Stimulated activated memory B cell treated with anti-CD40 and anti-IgM and Interleukin-4, amounts not matched to agents 10 μg/mL and 1 μg/mL and 100 μg/mL, for 72 hours (primary cell): ENCODE results near the gene PNLIPRP1.

Experiments used
- ATAC-seq: fragments of 150-1000 bp; cut with Tn5 transposase; 2 replicates; pipeline ENCODE4 v1.10.0; 2021
- H3K27ac Mint-ChIP-seq: one replicate; pipeline ENCODE4 v1.8.0; 2022; ENCODE audit warnings: mild to moderate bottlenecking, mixed read lengths
- H3K27me3 Mint-ChIP-seq: one replicate; pipeline ENCODE4 v1.8.0; 2022; ENCODE audit warnings: mixed read lengths
- H3K36me3 Mint-ChIP-seq: one replicate; pipeline ENCODE4 v1.8.0; 2022; ENCODE audit warnings: mixed read lengths
- H3K4me1 Mint-ChIP-seq: one replicate; pipeline ENCODE4 v1.8.0; 2022; ENCODE audit warnings: mixed read lengths
- H3K4me3 Mint-ChIP-seq: one replicate; pipeline ENCODE4 v1.8.0; 2022; ENCODE audit warnings: mild to moderate bottlenecking, moderate library complexity, mixed read lengths
- H3K9me3 Mint-ChIP-seq: one replicate; pipeline ENCODE4 v1.8.0; 2022; ENCODE audit warnings: mixed read lengths

Gene PNLIPRP1

DNA sequence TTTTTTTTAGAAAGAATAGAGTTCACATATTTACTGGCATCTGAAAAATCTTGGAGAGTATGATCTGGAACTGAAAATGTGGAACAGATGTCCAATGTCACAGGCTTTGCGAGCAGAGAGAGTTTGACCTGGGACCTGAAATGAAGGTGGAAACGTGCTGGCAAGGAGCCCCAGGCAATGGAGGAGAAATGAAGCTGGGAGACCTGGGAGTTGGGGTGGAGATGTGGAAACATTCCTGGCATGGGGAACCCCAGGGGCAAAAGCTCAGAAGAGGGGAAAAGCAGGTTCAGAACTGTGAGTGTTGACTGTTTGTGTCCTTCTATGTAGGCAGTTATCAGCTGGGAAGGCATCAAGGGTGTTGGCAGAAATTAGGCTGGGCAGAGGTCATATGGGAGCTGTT lies 22.7 kb downstream of the PNLIPRP1 start:
- Mint-ChIP-seq H3K36me3 (no peaks in the 10 kb centered on the region), H3K4me1 (no peaks in the 10 kb centered on the region), H3K9me3 (peaks cover 2% of the 10 kb centered on the region), H3K4me3 (no peak overlapping the region), H3K27me3 (peaks cover 20% of the 10 kb centered on the region), H3K27ac (no peak overlapping the region)
- ATAC-seq: no peak

DNA sequence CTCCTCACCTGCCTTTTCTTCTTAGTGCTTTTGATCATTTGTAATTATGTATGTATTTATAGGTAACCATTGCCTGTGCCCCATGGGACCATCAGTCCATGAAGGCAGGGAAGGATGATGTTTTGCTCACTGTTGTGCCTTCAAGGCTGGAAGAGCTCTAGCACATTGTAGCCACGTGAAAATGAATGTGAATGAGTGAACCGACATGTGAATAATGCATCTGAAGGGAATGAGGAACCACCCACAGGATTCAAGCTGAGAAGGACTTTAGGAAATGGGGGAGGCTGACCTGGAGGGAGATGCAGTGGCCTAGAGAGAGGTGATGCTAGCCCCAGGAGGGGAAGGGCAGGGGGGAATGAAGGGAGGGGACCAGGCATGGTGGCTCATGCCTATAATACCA lies 24.0 kb downstream of the PNLIPRP1 start:
- Mint-ChIP-seq H3K9me3 (peaks cover 2% of the 10 kb centered on the region), H3K4me3 (no peak overlapping the region), H3K27ac (no peak overlapping the region), H3K36me3 (no peaks in the 10 kb centered on the region), H3K4me1 (no peaks in the 10 kb centered on the region), H3K27me3 (peaks cover 9% of the 10 kb centered on the region)
- ATAC-seq: no peak

DNA sequence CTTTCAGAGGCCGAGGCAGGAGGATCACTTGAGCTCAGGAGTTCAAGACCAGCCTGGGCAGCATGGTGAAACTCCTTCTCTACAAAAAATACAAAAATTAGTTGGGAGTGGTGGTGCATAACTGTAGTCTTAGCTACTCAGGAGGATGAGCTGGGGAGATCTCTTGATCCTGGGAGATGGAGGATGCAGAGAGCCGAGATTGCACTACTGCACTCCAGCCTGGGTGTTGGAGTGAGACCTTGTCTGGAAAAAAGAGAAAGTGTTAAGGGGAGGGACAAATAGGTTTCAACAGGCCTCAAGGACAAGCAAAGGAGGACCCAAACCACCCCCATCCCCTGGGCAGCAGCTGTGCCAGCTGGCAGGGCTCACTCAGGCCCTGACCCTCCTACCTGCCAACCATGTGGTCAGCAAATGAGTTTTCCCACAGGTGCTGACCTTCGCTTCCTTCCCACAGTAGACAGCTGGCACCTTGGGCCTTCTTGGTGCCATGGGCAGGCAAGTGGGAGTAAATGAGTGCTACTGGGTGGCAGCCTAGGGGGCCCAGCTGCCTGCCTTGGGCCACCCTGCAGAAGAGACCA lies 24.5 kb downstream of the PNLIPRP1 start:
- no peaks in the 10 kb centered on the region for H3K4me1 Mint-ChIP-seq
- H3K36me3 Mint-ChIP-seq: no peaks in the 10 kb centered on the region
- ATAC-seq: no peak
- peaks cover 4% of the 10 kb centered on the region for H3K27me3 Mint-ChIP-seq
- H3K4me3 Mint-ChIP-seq: no peak overlapping the region
- peaks cover 2% of the 10 kb centered on the region for H3K9me3 Mint-ChIP-seq
- no peak overlapping the region for H3K27ac Mint-ChIP-seq

DNA sequence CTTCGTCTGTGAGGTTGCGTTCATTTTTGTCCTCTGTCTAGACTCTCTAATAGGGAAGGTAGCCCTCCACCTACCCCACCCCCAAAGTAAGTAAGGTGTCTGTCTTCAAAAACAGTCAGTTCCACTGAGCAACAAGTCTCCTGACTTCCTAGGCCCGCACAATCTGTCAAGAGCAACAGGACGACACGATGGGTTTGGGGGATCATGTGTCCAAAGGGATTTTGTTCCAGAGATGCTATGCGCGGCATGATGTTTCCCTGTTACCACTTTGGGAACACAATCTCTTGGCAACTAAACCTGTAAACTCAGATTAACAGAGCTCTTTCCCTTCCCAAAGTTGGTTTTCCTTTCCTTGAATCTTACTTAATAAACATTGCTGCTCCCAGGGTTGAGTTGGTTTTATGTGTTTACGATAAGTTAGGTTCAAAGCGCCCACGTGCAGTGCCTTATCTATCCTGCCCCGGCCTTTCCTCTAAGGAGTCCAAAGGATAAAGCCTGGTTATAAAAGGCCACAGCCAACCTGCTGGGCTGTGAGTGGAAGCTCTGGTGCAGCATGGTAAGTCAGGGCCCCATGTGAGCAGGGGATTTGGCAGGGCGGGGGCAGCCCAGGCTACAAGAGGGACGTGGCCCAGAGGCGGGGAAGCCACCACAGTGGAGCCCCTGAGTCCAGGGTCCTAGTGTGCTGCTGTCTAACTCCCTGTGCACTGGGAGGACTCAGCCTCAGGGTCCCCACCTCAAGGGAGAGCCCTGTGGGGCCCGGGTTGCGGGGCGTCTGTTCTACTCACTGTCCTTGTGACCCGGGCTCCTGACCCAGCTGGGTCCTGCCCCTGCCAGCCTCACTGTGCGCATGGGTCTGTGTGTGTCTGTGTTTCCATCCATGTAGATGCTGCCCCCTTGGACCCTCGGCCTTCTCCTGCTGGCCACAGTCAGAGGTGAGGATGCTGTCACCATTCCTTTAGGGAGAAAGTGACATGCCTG lies 30.0 kb downstream of the PNLIPRP1 start, which contains the start of gene PNLIPRP2:
Gene PNLIPRP2 (plus strand): TSS at position 531 of the 978 bp plus-strand sequence.
- no peaks in the 10 kb centered on the region for H3K9me3 Mint-ChIP-seq
- no peaks in the 10 kb centered on the region for H3K4me1 Mint-ChIP-seq
- ATAC-seq: no peak
- H3K27me3 Mint-ChIP-seq: peaks cover 12% of the 10 kb centered on the region
- H3K27ac Mint-ChIP-seq: no peak within 1 kb of the TSS
- no peaks in the 10 kb centered on the region for H3K36me3 Mint-ChIP-seq
- no peak within 1 kb of the TSS for H3K4me3 Mint-ChIP-seq

DNA sequence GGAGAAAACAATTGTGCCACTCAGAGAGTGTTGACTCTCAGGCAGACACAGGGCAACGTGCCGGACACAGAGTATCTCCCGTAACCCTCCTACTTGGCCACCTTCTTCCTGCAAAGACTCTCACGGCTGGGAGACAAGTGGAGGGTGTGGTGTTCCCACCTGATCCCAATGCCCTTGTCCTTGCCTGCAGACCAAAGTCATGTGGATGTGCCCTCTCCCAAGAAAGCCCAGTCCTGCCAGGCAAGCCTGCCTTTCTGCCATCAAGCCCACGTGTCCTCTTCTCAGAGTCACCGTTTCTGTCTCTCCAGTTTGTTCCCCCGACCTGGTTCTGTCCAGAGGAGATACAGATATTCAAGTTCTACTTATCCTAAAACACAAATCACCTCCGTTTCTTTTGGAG lies 30.7 kb downstream of the PNLIPRP1 start:
- Mint-ChIP-seq H3K27me3 (peaks cover 12% of the 10 kb centered on the region), H3K4me1 (no peaks in the 10 kb centered on the region), H3K9me3 (no peaks in the 10 kb centered on the region), H3K4me3 (no peak overlapping the region), H3K27ac (no peak overlapping the region), H3K36me3 (no peaks in the 10 kb centered on the region)
- ATAC-seq: no peak

DNA sequence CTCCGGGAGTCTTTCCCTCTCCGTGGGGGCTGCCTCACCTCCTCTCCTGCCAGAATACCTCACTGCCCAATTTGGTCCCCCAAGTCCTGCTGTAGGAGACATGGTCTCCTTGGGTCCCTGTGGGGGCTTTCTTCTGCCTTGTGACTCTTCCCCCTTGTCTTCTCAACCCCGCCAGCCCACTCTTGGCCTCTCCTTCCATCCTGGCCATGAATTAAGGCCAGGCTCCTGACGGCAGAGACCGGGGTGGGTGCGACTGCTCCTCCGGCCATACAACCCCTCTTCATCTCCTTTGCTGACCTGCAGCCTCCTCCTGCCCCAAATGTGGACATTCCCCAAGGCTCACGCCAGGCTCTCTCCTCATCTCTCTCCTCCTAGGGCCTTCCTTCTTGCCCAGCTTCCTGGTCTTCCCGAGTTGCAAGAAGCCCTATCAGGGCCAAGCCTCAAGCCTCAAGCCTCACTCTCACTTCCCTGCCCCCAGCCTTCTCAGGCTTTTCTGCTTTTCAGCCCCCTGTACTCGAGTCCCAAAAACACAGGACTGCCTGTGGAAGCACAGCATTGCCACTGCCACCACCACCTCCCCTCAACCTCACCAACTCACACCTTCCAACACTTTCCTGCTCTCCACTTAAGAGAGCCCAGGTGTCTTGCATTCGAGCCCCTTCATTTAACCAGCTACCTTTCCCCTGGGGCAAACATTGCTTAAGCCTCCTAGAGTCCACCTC lies 31.3 kb downstream of the PNLIPRP1 start:
- ATAC-seq: no peak
- no peak overlapping the region for H3K4me3 Mint-ChIP-seq
- H3K27ac Mint-ChIP-seq: no peak overlapping the region
- H3K27me3 Mint-ChIP-seq: peaks cover 12% of the 10 kb centered on the region
- no peaks in the 10 kb centered on the region for H3K9me3 Mint-ChIP-seq
- no peaks in the 10 kb centered on the region for H3K36me3 Mint-ChIP-seq
- no peaks in the 10 kb centered on the region for H3K4me1 Mint-ChIP-seq

DNA sequence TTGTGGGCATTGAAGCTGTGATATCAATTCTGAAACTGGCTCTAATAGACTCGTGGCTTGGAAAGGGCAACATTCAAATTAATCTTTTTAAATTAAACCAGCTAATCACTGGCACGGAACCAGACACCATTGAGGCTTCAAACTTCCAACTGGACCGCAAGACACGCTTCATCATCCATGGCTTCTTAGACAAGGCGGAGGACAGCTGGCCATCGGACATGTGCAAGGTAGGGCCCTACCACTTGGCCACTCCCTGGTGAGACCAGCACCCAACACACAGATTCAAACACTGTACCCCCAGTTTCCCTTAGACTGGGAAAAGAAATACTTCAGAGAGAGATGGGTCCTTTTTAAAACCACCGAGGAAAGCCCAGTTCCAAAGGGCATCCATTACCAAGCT lies 35.1 kb downstream of the PNLIPRP1 start:
- Mint-ChIP-seq H3K4me3 (no peak overlapping the region), H3K9me3 (no peaks in the 10 kb centered on the region), H3K27ac (no peak overlapping the region), H3K36me3 (no peaks in the 10 kb centered on the region), H3K4me1 (no peaks in the 10 kb centered on the region), H3K27me3 (peaks cover 12% of the 10 kb centered on the region)
- ATAC-seq: no peak

DNA sequence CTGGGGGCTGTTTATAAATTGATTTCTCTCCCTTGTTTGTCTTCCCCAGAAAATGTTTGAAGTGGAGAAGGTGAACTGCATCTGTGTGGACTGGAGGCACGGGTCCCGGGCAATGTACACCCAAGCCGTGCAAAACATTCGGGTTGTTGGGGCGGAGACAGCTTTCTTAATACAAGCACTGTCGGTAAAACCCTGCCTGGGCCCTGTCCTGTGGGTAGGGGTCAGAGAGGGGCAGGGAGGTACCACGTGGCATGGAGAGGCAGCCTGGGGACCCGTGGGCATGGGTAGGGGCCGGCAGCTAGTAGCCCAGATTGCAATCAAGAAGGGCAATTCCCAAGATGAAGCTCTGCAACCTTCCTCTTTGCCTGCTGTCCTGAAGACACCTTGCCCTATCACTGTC lies 36.1 kb downstream of the PNLIPRP1 start:
- no peaks in the 10 kb centered on the region for H3K36me3 Mint-ChIP-seq
- no peak for ATAC-seq
- no peaks in the 10 kb centered on the region for H3K4me1 Mint-ChIP-seq
- no peak overlapping the region for H3K4me3 Mint-ChIP-seq
- H3K27me3 Mint-ChIP-seq: peaks cover 11% of the 10 kb centered on the region
- no peaks in the 10 kb centered on the region for H3K9me3 Mint-ChIP-seq
- H3K27ac Mint-ChIP-seq: no peak overlapping the region

DNA sequence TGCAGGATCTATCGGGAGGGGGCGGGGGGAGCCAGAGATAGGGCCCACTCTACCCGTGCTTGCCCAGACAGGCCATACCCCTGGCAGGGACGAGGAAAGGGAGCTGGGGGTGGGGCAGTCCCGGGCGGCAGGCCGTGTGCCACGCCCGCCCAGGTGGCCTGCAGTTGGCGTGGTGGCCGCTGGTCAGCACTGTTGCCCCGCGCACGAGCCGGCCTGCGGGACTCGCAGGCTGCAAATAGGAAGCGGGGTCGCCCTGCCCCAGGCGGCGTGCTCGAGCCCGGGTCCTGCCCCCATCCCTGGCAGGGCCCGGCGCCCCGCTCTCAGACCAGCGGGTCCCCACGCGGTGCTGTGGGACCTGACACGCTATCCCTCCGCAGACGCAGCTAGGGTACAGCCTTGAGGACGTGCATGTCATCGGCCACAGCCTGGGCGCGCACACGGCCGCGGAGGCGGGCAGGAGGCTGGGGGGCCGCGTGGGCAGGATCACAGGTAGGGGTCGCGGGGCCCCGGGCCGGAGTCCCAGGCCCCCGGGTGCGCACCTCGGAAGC lies 36.7 kb downstream of the PNLIPRP1 start:
- peaks cover 4% of the 10 kb centered on the region for H3K27me3 Mint-ChIP-seq

DNA sequence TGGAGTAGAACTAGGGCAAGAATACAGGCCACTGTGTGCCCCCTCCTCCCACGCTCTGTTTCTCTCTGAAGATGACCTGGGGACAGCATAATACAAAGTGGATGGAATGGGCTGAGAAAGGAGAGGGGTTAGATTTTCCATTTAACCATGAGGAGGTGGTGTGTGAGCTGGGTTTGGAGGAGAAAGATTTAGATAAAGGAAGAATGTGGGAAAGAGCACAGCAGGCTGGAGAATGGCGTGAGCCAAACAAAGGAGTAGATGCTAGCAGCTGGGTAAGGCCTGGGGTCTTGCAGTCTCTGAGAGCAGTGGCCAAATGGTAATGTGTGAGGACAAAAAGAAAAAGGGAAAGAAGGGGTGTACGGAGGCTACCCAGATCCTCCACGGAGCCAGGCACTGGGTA lies 38.6 kb downstream of the PNLIPRP1 start:
- no peaks in the 10 kb centered on the region for H3K36me3 Mint-ChIP-seq

More for the DNA sequence above, 36.7 kb downstream of the PNLIPRP1 start:
- Mint-ChIP-seq H3K27ac (no peak overlapping the region), H3K4me3 (no peak overlapping the region), H3K36me3 (no peaks in the 10 kb centered on the region), H3K4me1 (no peaks in the 10 kb centered on the region), H3K9me3 (no peaks in the 10 kb centered on the region)
- ATAC-seq: peak; percentile 13

DNA sequence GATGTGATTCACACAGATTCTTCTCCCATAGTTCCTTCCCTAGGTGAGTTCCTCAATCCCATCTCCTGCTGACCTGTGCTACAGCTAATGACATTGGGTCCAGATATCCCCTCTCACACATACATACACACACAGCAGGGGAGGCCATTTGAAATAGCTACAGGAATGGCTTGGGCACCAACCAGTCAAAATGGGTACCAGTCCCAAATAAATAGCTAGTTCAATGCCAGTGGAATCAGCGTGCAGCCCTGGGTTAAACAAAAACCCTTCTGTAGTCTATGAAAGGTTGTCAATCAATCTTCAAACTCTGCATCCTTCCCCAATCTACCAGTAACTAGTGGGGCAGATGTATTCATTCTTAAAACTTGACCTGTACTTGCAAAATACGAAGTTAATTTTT lies 39.3 kb downstream of the PNLIPRP1 start:
- no peaks in the 10 kb centered on the region for H3K27me3 Mint-ChIP-seq
- no peak overlapping the region for H3K27ac Mint-ChIP-seq
- no peaks in the 10 kb centered on the region for H3K4me1 Mint-ChIP-seq
- ATAC-seq: no peak
- H3K4me3 Mint-ChIP-seq: no peak overlapping the region
- H3K9me3 Mint-ChIP-seq: peaks cover 5% of the 10 kb centered on the region
- H3K36me3 Mint-ChIP-seq: no peaks in the 10 kb centered on the region

More for the DNA sequence above, 38.6 kb downstream of the PNLIPRP1 start:
- ATAC-seq: peak; percentile 21
- no peak overlapping the region for H3K27ac Mint-ChIP-seq
- no peaks in the 10 kb centered on the region for H3K27me3 Mint-ChIP-seq
- peaks cover 5% of the 10 kb centered on the region for H3K9me3 Mint-ChIP-seq
- no peaks in the 10 kb centered on the region for H3K4me1 Mint-ChIP-seq
- H3K4me3 Mint-ChIP-seq: no peak overlapping the region

DNA sequence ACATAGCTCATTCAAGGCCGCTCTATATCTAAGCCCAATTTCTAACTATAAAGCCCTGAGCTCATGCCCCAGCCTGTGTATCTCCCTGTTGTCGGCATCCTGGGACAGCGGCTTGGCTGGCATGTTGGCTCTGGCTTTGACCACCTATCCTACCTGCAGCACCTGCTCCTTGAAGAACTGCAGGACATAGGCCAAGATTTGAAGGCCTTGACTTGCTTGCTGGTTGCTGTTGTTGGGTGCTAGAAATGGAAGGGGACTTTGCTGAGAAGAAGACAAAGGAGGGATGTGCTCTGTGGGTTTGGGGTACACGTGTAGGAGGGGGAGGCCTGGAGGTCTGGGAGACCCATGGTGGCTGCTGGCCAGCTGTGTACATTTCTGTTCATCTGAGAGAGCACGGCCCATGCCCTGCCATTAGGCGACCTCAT lies 41.1 kb downstream of the PNLIPRP1 start:
- no peak overlapping the region for H3K27ac Mint-ChIP-seq
- H3K27me3 Mint-ChIP-seq: no peaks in the 10 kb centered on the region
- peaks cover 8% of the 10 kb centered on the region for H3K9me3 Mint-ChIP-seq
- no peaks in the 10 kb centered on the region for H3K4me1 Mint-ChIP-seq
- no peak for ATAC-seq
- H3K4me3 Mint-ChIP-seq: no peak overlapping the region
- no peaks in the 10 kb centered on the region for H3K36me3 Mint-ChIP-seq

DNA sequence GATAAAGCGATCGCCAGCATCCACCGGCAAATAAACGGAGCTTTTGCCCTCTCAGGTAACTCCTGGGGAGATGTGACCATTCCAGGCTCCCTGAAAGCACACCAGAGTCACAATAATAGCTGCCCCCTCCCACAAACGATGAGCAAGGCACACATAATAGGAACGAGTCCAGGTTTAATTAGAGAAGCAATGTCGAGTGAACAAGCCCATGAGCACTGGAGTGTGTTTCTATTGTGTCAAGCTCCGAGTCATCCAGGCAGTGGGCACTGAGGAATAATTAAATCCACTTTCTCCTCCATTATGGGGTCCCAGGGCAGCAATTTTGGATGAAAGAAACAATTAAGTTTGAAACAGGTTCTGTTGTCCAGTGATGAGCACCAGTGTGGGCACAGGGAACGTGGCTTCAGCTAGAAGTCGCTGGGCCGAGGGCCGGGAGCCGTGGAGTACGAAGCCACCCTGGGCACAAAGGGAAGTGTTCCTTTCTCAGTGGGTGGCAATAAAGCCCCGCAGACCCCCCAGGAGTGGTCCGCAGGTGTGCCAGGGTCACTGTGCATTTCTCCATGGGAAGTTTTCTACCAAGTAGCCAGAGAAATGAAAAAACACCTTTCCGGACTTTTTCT lies 41.9 kb downstream of the PNLIPRP1 start:
- Mint-ChIP-seq H3K4me1 (no peaks in the 10 kb centered on the region), H3K27ac (no peak overlapping the region), H3K9me3 (peaks cover 8% of the 10 kb centered on the region), H3K36me3 (no peaks in the 10 kb centered on the region), H3K4me3 (no peak overlapping the region), H3K27me3 (no peaks in the 10 kb centered on the region)
- ATAC-seq: no peak

DNA sequence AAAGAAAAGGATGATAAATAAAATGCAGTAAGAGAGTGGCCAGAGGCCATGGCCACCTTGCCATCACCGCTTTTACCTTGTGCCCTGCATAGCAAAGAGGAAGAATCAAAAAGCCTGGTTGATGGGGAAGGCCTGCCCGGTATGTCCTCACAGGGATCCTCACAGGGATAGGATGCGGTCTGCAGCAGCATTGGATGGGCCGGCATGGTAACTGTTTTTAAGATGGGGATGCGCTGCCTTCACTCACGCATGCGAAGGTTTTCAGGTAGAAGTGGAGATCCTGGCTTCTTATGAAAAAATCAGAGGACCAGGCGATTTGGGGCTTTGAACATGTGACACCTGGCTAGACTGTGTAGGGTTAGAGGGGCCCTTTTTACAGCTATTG lies 42.4 kb downstream of the PNLIPRP1 start:
- Mint-ChIP-seq H3K27ac (no peak overlapping the region), H3K4me1 (no peaks in the 10 kb centered on the region), H3K9me3 (peaks cover 8% of the 10 kb centered on the region), H3K36me3 (no peaks in the 10 kb centered on the region), H3K4me3 (no peak overlapping the region), H3K27me3 (no peaks in the 10 kb centered on the region)
- ATAC-seq: no peak
